Panc1 (cell line): ENCODE results near the gene CA12.

ENCODE experiments used
- REST ChIP-seq, 2 experiments: IDR thresholded peaks; 2 replicates each; pipeline ENCODE4 v1.6.1; 2011 to 2012; ENCODE audit warnings: low read depth in 2 of 2, control low read depth in 1 of 2, low read length in 1 of 2, mild to moderate bottlenecking in 1 of 2, moderate library complexity in 1 of 2; ENCODE audit not compliant: insufficient read depth in 1 of 2
- TF ChIP-seq, protein P1 (sequence below): fragments of 450-650 bp; IDR thresholded peaks from 2 replicates; pipeline ENCODE4 v1.5.1; 2017; ENCODE audit warnings: mild to moderate bottlenecking

- TF ChIP-seq, protein P1, sequence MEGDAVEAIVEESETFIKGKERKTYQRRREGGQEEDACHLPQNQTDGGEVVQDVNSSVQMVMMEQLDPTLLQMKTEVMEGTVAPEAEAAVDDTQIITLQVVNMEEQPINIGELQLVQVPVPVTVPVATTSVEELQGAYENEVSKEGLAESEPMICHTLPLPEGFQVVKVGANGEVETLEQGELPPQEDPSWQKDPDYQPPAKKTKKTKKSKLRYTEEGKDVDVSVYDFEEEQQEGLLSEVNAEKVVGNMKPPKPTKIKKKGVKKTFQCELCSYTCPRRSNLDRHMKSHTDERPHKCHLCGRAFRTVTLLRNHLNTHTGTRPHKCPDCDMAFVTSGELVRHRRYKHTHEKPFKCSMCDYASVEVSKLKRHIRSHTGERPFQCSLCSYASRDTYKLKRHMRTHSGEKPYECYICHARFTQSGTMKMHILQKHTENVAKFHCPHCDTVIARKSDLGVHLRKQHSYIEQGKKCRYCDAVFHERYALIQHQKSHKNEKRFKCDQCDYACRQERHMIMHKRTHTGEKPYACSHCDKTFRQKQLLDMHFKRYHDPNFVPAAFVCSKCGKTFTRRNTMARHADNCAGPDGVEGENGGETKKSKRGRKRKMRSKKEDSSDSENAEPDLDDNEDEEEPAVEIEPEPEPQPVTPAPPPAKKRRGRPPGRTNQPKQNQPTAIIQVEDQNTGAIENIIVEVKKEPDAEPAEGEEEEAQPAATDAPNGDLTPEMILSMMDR, result no peak
- TF ChIP-seq REST (IDR thresholded peaks at IDR 0.05; ENCODE audit: insufficient read depth in 1 of 2, low read depth in 2 of 2, low read length in 1 of 2), result no peak
Observed at GRCh38 chr15:63330926-63331325, 50.7 kb downstream of the CA12 start.
